ENCODE data around the gene SND1.
"Not testable (repeated sequence)": the region's sequence is repeated elsewhere in the genome, so short reads cannot be mapped to it uniquely, and the experiment has no call there.

The SND1 gene

GRCh38 chr7:127894588-127894987, 242.6 kb downstream of the SND1 start:
- no peak for ATAC-seq

DNA sequence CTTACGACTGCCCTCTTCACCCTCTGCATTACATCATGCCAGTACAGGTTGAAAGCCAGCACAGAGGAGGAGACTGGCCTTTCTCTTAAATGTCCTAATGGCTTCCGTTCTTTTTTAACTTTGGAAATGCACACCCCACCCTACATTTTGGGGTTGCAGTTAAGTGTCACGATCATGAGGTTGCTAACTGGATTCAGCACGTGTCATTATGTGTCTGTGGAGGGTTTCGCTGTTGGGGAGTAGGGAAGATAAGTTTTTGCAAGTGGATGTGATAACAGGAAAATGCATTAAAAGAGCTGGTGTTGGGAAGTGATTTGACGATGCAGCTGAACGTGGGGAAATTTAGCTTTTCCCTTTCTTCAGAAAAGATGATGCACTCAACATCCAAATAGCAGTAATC, 243.4 kb downstream of the SND1 start:
- no peak for ATAC-seq

GRCh38 chr7:127895814-127896280, 243.9 kb downstream of the SND1 start:
- ATAC-seq, result no peak

DNA sequence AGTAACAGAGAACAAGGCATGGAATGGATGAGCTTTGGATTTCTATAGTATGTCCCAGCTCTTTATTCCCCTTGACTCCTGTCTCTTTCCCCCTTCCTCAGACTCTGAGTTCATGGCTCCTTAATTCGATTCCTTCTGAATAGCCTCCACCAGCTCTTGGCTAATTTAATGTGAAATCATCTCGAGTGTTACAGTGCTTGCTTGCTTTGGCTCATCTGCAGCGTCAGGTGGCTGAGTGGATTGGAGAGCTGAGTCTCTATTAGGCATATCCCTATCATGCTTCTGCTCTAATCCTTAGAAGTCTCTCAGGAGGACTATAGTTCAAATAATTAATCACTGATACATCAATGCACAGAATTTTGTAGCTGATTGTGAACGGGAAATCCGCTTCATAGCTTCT, 244.7 kb downstream of the SND1 start:
- no peak for ATAC-seq

DNA sequence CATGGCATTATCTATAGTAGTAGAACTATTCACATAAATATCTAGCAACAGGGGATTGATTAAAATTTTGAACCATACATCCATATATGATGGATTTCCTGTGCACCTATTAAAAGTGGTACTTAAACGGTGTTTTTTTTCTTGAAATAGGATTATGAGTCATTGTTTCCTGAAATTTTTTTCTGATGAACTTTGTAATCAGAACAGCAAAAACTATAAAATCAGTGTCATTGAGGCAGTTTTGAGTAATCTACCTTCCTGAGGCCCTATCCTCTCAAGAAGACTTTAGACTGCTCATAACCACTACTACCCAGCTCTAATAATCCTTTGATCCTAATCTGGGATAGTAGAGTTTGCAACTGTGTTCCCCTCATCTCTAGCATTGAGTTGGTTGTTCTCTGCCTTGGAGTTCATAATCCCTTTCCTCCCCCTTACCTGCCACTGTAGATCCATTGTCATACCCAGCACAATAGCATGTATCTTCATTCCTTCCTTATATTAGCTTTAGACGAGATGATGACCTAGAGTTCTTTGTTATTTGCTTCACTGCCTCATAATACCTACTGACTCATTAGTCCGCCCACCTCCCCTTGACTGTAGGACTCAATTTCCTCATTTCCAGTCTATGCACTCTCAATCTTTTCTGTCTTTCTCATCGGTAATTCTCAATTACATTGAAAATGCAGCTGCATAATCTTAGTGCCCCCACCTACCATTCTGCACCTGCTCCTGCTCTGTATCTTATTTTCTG, 245.9 kb downstream of the SND1 start:
- ATAC-seq, result peak; percentile 91

DNA sequence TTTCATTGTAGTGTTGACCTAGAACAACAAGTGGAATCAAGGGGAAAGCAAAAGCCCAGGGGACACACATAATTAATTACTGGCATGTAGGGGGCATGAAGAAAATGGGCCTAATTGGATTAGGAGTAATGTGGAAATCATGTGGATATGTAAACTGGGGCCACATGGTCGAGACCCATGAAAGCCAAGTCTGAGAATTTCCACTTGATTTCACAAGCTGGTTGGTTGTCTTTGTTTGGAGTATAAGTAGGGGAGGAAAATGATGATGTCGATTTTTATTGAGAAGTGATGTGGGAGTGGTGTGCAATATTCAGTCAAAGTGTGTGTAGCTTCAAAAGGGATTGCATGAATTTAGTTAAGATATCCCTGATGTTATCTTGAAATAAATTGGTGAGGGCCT, 247.4 kb downstream of the SND1 start:
- ATAC-seq, result no peak

DNA sequence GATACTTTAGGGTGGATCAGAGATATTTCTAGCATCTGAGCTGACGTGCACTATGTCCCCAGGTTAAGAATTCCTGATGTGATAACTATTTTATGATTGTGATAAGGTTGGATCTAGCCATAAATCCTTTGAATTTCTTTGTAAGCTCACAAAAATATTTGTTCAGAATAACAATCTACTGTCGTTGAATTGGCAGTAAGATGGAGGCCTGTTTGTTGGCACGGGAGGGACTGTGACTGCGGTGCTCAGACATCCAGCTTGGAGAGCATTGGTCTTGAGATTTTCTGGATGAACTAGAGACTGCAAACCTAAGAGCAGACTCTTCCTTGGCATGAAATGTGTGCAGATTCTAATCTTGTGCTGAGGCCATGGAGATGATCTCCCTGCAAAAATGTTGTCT, 248.1 kb downstream of the SND1 start:
- no peak for ATAC-seq

GRCh38 chr7:127900732-127901685, 249.0 kb downstream of the SND1 start:
- ATAC-seq, result no peak

DNA sequence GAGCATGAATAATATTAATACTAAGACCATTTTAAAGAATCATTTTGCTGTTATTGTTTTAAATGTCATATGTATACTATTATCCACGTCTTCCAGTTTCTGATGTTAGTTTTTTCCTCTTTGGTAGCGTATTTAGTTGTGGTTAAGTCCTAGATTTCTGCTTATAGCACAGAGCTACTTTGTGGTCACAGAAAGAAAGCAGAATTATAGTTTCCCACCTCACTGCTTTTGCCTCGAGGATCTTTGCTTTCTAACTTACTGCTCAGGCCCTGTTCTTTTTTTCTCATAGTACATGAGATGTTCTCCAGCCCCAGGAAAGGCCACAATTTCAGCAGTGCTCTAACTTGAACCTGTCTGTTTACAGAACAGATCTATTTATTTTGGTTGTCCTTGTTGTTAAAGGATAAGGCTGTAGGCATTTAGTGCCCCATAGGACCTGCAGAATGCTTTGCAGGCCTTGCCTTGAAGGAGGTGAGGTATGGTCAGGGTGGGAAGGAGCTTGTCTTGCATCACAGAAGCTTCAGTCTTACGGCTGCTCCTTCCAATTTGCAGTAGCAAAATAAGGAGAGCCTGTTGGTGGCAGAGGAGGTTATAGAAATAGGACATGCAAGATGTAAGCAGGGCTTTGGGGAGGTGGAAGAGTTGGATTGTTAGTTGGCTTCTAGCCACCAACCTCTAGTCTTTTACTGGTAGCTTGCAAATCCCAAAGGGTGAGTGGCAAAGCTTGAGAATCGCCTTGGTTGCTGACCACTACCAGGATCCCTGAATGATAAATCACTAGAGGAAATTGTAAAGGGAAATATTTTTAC, 250.1 kb downstream of the SND1 start:
- ATAC-seq, result no peak

GRCh38 chr7:127902753-127903152, 250.8 kb downstream of the SND1 start:
- not testable (repeated sequence) for ATAC-seq

- ATAC-seq, result no peak
These were observed 252.1 kb downstream of the SND1 start for GRCh38 chr7:127903892-127904669.

DNA sequence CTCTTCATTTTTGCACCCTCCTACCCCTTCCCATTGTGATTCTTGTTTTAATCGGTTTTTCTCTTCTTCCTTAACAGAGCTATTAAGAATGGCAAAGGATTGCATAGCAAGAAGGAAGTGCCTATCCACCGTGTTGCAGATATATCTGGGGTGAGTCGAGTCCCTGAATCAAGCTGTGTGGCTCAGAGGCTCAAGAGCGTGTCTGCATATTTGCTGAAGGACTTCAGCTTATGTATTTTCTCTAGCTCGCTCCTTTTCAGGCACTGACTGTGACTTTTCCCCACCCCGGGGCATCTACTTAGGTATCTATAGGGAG, 252.6 kb downstream of the SND1 start:
- no peak for ATAC-seq

GRCh38 chr7:127905021-127905420, 253.0 kb downstream of the SND1 start:
- no peak for ATAC-seq

GRCh38 chr7:127905491-127906330, 253.7 kb downstream of the SND1 start:
- ATAC-seq, result no peak

DNA sequence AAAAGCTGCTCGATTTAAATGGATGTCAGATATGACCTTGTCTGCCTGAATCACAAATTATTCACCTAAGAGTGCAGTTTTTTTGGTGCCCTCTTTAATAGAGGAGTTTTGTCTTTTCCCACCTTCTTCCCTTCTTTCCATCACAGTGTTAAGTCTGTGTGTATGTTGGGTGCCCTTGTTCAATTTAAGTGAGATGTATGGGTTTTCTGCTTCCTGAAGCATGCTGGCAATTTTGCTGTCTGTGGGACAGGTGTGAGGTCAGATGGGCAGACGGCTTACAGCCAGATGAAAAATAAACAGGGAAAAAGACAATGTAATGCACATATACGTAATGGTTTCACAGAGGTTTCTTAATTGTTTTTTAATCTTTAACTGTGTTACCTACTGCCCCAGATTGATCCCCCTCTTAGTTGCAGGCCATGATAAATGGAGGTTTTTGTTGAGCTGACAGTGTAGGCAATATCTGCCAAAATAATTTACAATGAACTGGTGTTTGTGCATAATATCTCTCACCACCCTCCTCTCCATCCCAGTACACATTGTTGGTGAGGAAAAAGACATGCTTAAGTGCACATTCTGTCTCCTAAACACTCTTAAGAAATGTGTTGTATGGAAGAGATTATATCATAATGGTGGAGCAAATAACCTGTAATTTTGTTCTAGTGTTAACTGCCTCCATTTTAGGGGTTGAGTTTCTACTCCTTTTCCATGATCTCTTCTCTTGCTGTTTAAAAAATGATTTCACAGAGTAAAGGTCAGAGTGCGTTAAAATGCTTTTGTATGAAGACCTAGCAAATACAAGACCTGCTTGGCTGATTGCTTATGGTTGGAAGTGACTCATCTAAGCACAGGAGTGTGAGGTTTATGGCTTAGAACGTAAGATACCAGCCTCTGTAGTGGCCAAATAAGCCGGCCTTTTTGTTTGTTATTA, 255.4 kb downstream of the SND1 start:
- ATAC-seq, result no peak

GRCh38 chr7:127908430-127909258, 256.6 kb downstream of the SND1 start:
- peak in 1 of 2 donors; percentile 53 for ATAC-seq

DNA sequence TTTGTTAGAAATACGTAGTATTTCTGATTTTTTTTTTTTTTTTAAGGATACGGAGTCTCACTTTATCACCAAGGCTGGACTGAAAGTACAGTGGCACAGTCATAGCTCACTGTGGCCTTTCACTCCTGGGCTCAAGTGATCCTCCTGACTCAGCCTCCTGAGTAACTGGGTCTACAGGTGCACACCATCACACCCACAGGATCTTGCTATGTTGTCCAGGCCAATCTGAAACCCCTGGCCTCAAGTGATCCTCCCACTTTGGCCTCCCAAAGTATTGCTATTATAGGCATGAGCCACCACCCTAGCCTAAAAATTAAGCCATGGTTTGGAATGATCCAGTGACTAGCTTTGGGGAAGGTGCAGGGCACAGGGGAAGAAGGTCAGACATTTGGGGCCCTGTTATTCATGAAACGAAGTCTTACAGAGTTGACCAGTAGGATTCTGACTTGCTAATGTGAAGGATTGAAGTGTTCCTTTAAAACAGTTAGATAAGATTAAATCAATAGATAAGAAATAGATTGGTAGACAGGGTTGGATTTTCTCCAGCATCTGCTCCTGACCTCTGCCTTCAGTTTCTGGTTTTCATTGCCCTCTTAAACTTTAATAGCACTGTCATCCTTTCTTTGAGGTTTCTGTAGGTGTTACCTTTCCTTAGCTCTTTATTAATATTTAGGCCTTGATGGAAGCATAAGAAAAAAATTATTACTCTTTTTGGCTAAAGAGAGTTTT, 257.6 kb downstream of the SND1 start:
- ATAC-seq, result no peak

GRCh38 chr7:127910670-127911069, 258.7 kb downstream of the SND1 start:
- ATAC-seq, result no peak
